GM19468 (cell line): ENCODE data around the gene PTPN20.

Experiments used
- ATAC-seq: cut with Tn5 transposase; IDR thresholded peaks from one replicate; pipeline ENCODE4 v1.9.1; 2021; ENCODE audit warnings: mild to moderate bottlenecking, moderate library complexity, moderate number of reproducible peaks; ENCODE audit not compliant: unreplicated experiment; ENCODE audit errors: extremely low read depth

The PTPN20 gene

DNA sequence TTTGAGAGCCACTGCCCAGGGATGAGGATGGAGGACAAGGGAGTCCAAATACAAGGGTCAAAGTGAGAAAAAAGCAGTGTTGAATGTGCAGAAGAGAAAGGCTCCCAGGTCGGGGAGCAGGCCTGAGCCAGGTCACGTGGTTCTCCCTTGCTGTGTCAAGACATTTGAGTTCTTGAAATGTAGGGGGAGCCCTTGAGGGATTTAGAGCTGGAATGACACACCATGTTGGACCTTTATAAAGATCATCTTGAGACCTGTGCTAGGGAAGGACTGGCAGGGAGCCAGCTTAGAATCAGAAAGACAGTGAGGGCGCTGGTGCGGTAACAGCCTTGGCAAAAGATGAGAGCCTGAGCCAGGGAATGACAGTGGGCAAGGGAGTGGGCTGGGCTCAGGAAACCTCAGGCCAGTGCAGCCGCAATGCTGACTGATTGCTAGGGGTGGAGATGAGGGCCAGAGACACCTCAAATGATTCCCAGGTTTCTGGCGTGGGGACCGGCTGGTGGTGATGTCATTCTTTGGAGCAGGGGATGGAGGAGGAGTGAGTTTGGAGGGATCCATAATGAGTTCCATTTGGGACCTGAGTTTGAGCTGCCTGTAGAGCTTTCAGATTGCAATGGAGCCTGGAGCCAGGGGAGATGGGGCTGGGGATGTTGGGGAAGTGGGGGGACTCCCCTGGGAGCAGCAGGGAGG lies 120.1 kb downstream of the PTPN20 start:
- ATAC-seq: no peak

DNA sequence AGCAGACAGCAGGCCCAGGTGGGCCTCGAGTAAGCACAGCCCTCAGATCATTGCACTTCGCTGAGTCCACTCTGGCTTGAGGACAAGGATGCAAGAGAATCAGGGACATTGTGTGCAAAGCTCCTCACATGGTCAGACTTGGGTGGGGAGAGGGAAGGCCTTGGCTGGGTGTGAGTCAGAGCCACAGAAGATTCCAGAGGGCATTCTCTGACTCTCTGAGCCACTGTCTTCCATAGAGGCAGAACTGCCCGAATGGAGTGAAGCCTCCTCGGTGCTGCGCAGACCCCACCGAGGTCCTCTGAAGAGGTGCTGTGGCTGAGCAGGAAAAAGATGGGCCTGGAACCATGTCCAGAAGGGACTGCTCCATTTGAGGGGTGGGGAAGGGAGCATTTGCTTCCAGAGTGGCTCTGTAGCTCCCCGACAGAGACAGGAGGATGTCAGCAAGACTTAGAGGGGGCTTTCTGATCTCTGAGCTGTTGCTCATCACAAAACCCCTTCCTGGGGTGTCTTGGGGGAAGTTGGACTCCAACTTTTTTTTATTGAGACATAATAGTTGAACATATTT lies 120.8 kb downstream of the PTPN20 start:
- ATAC-seq: no peak

DNA sequence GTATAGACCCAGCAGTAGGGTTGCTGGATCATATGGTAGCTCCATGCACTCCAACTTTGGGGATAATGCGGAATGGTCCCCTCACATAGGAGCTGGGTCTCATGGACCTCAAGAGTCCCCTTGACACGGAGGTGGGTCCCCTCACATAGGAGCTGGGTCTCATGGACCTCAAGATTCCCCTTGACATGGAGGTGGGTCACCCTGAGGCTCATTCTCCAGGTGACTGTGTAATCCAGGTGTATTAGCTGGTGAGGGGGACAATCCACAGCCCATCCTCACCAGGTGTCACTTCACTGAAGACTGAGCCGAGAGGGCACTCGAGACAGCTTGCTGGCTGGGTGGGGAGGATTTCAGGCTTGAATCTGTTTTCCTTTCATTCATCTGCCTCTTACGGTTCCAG lies 121.9 kb downstream of the PTPN20 start:
- no peak for ATAC-seq

DNA sequence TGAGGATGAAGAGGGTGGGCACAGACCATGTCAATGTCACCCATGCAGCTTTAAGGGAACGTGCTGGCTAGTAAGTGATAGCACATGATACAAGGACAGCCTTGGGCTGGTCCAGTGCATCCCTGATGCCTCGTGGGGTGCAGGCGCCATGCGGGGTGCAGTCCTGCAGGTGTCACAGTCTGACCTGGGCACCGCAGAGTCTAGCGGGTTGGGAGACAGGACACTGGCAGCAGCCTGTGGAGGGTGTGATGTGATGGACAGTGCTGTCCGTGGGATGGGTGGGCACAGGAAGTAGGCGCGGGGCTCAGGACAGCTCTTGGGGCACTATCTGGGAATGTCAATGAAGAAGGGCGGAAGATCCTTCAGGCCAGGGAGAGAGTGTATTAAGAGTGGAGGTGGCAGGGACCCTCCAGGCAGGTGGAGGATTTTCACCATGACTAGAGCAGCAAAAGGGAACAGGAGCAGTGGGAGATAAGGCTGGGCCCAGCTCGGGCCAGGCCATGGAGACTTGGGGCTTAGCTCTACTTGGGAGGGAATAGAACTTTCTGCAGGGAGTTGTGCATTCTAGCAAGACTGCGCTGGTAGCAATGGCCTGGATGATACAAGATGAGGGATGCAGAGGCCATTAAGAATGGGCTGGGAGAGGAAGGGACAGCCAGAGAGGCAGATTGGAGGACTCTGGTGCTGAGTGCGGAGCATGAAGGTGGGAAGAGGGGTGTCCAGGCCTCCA lies 122.5 kb downstream of the PTPN20 start:
- ATAC-seq: no peak

DNA sequence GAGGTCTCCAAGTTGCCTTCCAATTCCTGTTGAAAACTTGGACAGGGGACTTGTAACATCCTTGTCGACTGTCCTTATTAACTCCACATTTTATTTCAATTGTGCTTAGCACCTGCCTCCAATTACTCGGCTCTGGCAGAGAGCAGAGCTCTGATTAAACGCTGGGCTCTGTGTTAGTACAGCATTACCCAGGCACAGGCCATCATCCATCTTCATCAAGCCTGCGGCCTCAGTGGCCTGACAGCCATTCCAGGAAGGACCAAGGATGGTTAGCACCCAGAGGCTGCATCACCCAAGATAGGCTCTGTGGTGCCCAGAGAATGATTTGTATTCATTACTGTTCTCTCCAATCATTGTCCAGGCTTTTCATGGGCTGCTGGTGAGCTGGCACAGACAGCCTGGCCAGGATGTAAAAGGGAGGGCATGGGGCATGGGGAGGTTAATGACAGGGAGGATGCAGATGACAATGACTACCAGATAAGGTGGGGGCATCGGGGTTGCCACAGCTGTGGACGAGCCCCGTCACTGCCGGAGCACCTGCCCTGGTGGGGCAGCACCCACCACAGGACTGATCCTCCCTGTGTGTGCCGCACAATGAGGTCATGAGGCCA lies 123.3 kb downstream of the PTPN20 start:
- ATAC-seq: no peak

DNA sequence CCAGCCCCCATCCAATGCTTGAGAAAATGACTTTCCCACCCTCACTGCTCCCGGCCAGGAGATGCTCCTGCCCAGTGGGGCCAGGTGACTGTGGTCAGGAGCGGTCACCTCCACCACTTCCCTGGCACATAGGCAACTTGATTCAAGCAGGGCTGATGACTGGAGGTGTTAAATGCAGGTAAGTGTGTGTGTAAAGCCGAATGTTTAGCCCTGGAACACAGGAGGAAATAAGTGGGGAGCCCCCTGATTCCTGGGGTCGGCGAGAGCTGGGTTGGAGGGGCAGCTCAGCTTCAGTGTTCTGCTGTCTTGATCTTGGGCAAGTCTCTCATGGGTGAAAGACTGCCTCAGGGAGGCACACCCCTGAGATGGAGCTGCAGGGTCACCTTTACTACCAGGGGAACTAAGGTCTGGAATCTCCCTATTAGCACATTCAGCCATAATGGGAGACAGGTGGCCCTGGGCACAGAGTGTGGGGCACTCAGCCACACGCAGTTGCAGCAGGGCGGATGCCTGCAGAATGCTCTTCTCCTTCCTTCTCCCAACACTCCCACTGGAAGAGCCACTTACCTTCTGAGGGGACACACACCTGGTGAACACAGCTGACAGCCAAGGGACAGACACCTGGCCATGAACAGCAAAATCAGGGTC lies 124.1 kb downstream of the PTPN20 start:
- no peak for ATAC-seq

DNA sequence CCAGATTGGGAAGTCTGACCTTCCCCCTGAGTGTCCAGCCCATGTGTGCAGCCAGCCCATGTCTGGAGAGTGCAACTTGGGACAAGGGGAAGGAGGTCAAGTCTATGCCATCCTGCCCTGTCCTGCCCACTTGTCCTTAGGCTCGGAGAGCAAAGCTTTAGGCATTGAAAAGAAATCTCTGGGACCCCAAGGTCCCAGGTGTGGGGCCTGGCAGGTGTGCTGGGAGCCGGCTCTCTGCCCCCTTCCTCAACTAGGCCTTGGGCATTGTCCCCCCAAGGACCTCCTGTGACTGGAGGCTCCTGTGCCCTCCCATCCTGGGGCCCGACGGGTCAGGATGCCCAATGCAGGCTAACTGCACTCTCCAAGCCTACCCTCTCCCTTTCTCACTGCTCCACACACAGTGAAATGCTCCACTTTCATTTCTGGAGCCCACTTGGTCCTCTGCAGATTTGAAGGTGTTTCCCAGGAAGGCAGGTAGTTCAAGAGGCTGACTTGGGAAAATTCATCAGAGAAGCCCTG lies 124.7 kb downstream of the PTPN20 start:
- ATAC-seq: no peak

DNA sequence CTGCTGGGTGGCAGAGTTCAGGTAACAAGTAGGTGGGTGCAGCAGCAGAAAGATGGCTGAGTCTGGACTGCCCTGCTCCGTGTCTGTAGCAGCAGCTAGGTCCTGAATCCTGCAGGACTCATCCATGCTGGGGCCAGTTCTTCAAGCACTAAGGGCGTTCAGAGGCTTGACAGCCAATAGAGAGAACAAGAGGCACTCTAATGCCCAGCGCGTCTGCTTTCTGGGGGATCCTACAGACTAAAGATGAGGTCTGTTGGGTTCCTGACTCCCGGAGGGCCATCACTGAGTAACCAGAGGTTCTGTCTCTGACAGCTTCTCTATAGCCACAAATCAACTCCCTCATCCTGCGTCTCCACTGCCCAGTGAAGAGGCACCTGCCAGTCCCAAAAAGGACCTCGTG lies 125.5 kb downstream of the PTPN20 start:
- no peak for ATAC-seq

DNA sequence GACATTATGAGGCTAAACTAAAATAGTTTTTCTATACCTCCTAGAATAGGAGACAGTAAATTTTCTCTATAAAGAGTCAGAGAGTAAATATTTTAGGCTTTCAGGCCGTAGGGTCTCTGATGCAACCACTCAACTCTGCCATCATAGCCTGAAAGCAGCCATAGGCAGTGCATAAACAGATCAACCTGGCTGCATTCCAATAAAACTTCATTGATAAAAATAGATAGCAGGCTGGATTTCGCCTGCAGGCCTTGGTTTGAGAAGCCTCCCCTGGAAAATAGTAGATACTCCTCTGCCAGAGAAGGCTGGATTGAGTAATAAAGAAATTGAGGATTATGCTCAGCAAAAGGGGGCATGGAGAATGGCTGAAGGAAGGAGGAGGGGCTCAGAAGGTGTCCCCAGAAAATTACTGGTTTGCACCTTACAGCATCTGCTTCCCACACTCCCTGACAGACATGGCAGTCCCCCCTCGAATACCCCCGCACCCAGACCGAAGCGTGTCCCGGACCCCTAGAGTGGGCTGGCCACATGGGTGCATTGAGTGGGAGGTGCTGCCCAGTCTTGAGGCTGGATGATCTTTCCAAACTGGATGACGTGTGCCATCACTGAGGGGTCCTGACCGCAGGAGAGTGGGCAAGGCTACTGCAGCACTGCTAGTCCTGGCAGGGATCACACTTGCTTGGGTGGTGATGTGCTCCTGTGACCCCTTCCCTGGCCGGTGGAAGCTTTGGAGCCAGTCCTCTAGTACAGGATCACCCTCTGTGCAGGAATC lies 126.6 kb downstream of the PTPN20 start:
- no peak for ATAC-seq

DNA sequence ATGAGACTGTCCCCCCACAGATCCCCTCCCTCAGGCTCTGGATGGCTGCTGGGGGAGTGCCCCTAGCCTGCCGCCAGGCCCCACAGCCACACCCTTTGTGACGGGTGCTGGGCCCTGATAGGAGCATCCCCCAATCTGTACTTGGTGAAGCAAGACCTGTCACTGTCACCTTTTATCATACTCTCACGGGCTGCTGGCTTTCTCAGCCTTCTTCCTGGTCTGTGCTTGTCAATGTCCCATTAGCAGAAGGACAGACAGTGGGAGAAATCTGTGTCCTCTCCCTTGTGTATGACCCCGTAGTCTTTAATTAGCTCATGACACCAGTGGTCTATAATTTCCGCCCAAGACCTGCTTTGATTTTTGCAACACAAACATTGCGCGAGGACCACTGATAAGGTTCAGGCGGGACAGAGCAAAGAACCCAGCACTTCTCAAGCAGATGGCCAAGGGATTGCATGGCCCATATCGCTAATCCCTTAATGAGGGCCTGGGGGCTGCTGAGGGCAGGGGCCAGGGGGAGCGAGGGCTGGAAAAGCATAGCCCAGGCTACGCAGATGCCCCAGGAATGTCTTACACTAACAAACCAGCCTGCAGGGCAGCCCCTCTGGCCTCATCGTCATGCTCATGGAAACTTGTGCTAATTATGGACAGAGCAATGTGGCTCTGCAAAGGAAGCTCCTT lies 127.8 kb downstream of the PTPN20 start:
- ATAC-seq: no peak

DNA sequence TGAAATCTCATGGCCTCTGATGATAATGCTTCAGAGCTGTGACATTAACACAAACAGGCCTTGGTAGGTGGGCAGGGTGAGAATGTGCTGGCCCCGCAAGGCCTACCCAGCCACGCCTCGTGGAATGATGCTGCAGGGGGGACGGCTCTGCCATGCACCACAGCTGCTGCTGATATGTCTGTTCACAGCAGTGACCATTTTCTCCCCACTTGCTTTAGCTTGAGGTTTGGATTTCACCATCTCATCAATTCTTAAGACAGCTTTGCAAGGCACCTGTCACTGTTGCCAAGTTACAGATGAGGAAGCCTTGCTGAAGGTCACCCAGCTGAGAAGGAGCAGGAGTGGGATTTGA lies 128.3 kb downstream of the PTPN20 start:
- ATAC-seq: no peak

DNA sequence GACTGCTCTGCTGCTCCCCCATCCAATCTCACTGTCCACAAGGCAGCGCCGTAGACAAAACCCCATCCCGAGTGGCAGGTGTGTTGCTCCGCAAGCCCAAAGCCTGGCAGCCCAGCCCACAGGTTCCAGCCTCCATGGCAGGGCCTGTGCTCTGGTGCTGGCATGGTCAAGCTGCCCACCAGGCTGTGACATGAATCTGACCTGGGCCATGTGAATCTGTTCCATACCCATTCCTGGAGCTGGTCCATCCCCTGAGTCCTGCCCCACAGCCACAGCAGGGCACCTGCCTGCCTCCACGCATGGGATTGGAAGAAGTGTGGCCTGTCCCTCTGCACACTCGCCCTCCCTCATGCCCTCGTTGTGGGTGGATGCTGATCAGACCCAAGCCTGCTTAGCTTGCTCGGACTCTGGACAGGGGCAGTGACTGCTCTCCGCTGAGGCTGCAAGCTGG lies 128.8 kb downstream of the PTPN20 start:
- no peak for ATAC-seq

DNA sequence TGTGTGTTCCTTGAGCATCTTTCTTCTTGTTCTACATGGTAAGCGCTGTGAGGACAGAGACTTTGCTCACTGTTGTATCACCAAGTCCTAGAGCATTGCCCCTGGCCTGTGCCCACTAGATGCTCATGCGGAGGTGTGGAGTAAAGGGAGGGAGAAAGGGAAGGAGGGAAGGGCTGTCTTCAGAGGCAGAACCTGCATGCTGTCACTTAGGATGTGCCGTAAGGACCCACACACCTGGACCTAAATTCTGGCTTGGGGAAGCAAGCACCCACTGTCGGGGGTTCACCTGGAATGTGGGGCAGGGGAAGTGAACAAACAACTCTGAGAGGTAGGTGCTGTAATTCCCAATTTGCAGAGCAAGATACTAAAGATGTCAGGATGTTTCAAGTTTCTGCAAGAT lies 129.5 kb downstream of the PTPN20 start:
- no peak for ATAC-seq

DNA sequence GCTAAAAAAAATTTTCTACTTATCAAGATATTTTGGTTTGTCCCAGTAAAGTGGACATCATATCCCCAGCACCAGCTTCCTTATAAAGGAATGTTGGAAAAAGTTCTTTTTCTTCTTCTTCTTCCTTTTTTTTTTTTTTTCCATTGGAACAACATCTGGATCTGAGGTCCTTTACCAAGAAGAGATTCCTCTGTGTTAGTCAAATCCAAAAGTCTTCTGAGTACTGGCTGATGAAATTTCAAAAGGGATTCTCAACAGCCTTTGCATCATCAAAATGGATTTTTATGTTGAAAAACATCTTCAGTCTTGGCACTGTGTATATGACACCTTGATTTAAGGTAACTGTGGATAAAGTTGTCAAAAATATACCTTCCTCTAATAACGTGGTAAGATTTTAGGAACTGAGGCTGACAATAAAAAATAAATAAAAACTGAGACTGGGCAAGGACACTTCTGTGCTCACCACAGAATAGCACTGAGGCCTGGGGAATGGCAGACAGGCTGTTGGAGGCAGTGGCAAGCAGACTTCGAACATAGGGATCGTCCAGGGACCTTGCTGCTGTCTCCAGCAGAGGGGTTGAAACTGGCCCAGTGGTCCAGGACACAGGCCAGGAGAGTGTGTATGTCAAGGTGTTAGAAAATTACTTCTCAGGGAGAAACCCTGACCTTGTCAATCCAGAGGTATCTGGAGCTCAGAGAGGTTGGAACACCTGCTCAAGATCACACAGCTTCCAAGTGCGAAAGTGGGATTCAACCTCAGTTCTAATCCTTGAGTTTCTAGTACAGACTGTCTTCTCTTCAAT lies 130.4 kb downstream of the PTPN20 start:
- ATAC-seq: no peak

DNA sequence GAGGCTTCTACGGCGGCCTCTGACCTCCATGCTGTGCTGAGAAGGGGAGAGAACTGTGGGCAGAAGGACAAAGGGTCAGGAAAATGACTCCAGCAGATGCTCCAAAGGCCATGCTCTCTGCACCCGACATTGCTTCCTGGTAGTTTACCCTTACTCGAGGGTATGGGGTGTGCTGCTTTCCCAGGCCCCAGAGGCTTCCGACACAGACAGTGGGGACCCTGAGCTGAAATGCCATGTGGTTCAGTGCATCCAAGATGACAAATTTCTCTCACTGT lies 130.9 kb downstream of the PTPN20 start:
- no peak for ATAC-seq

DNA sequence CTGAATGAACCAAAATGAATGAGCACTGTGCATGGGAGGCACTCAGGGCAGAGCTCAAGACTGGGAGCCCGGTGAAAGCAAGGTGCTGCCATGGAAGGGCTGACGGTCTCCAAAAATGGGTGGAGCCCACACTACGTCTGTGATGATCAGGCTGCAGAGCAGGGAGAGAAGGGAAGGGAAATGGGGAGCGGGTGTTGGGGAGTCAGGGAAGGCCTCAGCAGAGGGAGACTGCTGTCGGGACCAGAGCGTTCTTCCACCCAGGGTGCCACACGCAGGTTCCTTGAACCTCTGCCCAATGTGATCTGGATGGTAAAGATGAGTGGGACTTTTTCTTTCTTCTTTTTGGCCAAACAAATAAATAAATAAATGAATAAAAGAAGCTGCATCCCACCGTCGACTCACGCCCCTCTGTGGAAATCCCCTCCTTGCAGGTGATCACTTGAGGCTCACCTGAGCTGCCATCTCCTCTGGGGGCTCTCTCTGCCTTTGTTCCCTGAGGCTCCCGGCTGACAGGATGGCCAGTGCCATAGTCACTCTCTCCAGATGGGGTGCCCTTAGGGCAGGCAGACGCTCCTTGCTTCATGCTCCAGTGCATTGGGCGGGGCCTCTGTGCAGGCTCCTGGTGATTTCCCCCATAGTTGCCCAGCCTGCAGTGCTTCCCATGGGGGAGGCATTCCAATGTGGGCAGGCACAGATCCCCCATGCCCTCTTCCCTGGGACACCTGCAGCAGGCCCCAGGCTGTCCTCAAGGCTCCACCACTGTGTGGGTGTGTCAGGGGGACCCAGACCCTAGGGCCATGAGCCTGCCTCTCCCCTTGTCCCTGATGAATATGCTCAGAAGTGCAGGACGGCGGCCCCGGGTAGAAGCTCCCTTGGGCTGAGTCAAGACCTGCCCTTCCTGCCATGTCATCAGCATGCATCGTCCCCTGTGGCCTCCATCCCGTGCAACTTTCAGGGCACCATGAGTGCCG lies 131.8 kb downstream of the PTPN20 start:
- ATAC-seq: no peak

DNA sequence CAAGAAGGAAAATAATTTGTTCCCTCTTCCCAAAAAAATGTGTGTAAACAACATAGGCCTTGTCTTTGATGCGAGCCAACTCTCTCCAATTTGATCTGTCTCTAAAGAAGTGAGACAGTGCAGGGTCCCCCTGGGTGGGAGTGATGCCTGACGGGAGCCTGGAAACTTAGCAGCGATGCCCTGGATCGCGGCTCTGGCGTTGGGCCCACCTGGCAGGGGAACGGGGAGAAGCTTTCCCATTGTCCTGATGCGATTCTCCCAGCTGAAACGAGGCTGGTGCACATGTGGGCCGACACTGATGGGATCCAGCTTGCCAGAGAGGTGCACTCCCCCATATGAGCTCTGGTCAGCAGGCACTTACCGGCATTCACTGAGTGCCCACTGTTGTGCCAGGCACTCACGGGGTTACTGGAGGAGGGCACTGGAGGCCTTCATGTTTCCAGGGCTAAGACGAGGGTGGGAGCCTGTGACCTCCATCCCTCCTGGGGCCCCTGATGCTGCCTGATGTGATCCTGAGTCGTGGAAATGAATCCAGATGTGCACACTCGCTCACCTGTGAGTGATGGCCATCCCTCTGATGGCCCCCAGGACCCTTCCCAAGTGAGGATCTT lies 132.8 kb downstream of the PTPN20 start:
- no peak for ATAC-seq
